Frontal cortex (tissue), 4 donors: ENCODE results near the gene MTX1. TPM values are rescaled to one million over a fixed set of nuclear protein-coding genes. Genes with fewer than 3 reads are reported as not detected.
"Not testable (repeated sequence)": the region's sequence is repeated elsewhere in the genome, so short reads cannot be mapped to it uniquely, and the experiment has no call there.

Experiments
- DNase-seq, 2 donors: peaks; one replicate each; pipeline ENCODE4 v3.0.0; 2012; ENCODE audit warnings: low spot score in 2 of 2
- FAIRE-seq: peaks from 2 replicates; lab custom pipeline; 2012; peaks lifted over from hg19 to GRCh38; lab: Jason Lieb, UNC
- total RNA-seq: library from RNA; depleted of rRNA; stranded (reverse); fragments of >200 nt; gene quantifications from one replicate; pipeline ENCODE4 v1.2.3, GENCODE V29; 2014
- donor health status: control.
- donor health status: control.
- donor health status: control.

The MTX1 gene
- 13.9 TPM for total RNA-seq

GRCh38 chr1:155208541-155209311, at the start of gene MTX1:
Gene MTX1 (plus strand): TSS chr1:155208695. CDS start chr1:155208805, 110 bp downstream.
- FAIRE-seq: no peak
- DNase-seq: peak; percentile 80 to 84

GRCh38 chr1:155158991-155159390, 49.5 kb upstream of the MTX1 start:
- FAIRE-seq (no peak), DNase-seq (no peak)

GRCh38 chr1:155160128-155160527, 48.4 kb upstream of the MTX1 start:
- no peak for DNase-seq
- FAIRE-seq: no peak

- DNase-seq, FAIRE-seq: not testable (repeated sequence)
Measured at GRCh38 chr1:155162631-155163030, 45.9 kb upstream of the MTX1 start.

GRCh38 chr1:155163785-155164184, 44.7 kb upstream of the MTX1 start:
- FAIRE-seq, DNase-seq: not testable (repeated sequence)

- not testable (repeated sequence) for DNase-seq, FAIRE-seq
Measured at GRCh38 chr1:155164625-155165024, 43.9 kb upstream of the MTX1 start.

GRCh38 chr1:155166051-155166470, 42.4 kb upstream of the MTX1 start:
- FAIRE-seq (no peak), DNase-seq (no peak)

- DNase-seq: peak; percentile 28 to 62
- no peak for FAIRE-seq
Measured at GRCh38 chr1:155166471-155167165, 41.9 kb upstream of the MTX1 start.

GRCh38 chr1:155167166-155168104, 41.1 kb upstream of the MTX1 start:
- peak; percentile 72 to 76 for DNase-seq
- no peak for FAIRE-seq

- FAIRE-seq, DNase-seq: not testable (repeated sequence)
Measured at GRCh38 chr1:155168105-155168445, 40.4 kb upstream of the MTX1 start.

GRCh38 chr1:155168456-155169210, 39.9 kb upstream of the MTX1 start:
- FAIRE-seq: no peak
- no peak for DNase-seq

GRCh38 chr1:155169541-155169940, 39.0 kb upstream of the MTX1 start:
- DNase-seq (no peak), FAIRE-seq (no peak)

GRCh38 chr1:155170101-155170785, 38.3 kb upstream of the MTX1 start:
- DNase-seq: no peak
- no peak for FAIRE-seq

GRCh38 chr1:155170806-155171205, 37.7 kb upstream of the MTX1 start:
- FAIRE-seq: no peak

GRCh38 chr1:155171836-155172731, 36.4 kb upstream of the MTX1 start:
- FAIRE-seq: no peak
- DNase-seq: peak in 1 of 2 donors; percentile 20

More at GRCh38 chr1:155170806-155171205, 37.7 kb upstream of the MTX1 start:
- no peak for DNase-seq

GRCh38 chr1:155172732-155173477, 35.6 kb upstream of the MTX1 start, which contains the start of gene KRTCAP2:
Gene KRTCAP2 (minus strand): TSS chr1:155173304. CDS start chr1:155173224, 80 bp downstream.
- FAIRE-seq (no peak), DNase-seq (peak; percentile 88 to 93)
